ENCODE data around the gene EPC1.

DNA sequence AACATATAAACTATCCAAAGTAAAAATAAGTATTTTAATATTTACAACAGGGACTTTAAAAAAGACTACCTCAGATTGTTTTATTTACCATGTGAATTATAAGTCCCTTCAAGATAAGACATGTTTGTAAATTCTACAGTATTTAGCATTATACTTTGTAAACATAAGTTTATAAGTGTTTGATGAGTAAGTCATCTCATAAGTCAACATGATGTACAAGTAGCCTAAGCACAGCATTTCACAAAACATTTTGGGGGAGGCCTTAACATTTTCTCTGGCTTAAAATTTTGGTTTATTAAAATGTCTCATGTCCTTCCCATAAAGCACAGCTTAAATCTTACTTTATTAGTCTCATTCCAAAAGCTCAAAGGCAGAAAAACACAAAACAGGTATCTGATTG, 15.4 kb downstream of the EPC1 start:
- TF ChIP-seq, protein P1, sequence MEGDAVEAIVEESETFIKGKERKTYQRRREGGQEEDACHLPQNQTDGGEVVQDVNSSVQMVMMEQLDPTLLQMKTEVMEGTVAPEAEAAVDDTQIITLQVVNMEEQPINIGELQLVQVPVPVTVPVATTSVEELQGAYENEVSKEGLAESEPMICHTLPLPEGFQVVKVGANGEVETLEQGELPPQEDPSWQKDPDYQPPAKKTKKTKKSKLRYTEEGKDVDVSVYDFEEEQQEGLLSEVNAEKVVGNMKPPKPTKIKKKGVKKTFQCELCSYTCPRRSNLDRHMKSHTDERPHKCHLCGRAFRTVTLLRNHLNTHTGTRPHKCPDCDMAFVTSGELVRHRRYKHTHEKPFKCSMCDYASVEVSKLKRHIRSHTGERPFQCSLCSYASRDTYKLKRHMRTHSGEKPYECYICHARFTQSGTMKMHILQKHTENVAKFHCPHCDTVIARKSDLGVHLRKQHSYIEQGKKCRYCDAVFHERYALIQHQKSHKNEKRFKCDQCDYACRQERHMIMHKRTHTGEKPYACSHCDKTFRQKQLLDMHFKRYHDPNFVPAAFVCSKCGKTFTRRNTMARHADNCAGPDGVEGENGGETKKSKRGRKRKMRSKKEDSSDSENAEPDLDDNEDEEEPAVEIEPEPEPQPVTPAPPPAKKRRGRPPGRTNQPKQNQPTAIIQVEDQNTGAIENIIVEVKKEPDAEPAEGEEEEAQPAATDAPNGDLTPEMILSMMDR (optimal IDR thresholded peaks at IDR 0.05 in 1 of 3, IDR thresholded peaks at IDR 0.05 in 1 of 3, conservative IDR thresholded peaks at IDR 0.05 in 1 of 3; ENCODE audit: extremely low read depth in 1 of 3, insufficient read depth in 2 of 3, low read length in 3 of 3), result no peak
- no peak for TF ChIP-seq EZH2 (IDR thresholded peaks at IDR 0.05; ENCODE audit: low read length)
